Kidney epithelial cell (primary cell): Measurements from ENCODE around the gene APOBEC3F. TPM values are rescaled to one million over a fixed set of nuclear protein-coding genes. Genes with fewer than 3 reads are reported as not detected.
"Not testable (repeated sequence)": the region's sequence is repeated elsewhere in the genome, so short reads cannot be mapped to it uniquely, and the experiment has no call there.

Source experiments
- DNase-seq: peaks from one replicate; pipeline ENCODE4 v3.0.0-alpha.2; 2010; ENCODE audit warnings: low read depth
- H3K27me3 ChIP-seq: 2 replicates; pipeline ENCODE4 v1.6.0; 2011; ENCODE audit warnings: low read length; ENCODE audit not compliant: control insufficient read depth, insufficient read depth
- H3K36me3 ChIP-seq: 2 replicates; pipeline ENCODE4 v1.5.1; 2011; ENCODE audit warnings: low read length; ENCODE audit not compliant: control insufficient read depth, insufficient read depth
- H3K4me3 ChIP-seq: 2 replicates; pipeline ENCODE4 v1.5.1; 2011; ENCODE audit warnings: low read depth, mild to moderate bottlenecking, control low read depth, low read length
- total RNA-seq: library from RNA; depleted of rRNA; stranded (reverse); fragments of >200 nt; gene quantifications from 2 replicates; pipeline ENCODE4 v1.2.3, GENCODE V29; 2015
- TF ChIP-seq, protein P1 (sequence below): IDR thresholded peaks from 2 replicates; pipeline ENCODE4 v1.5.1; 2011; ENCODE audit warnings: mild to moderate bottlenecking, moderate library complexity, low read length, control low read depth, inconsistent platforms; ENCODE audit not compliant: insufficient read depth, poor library complexity, severe bottlenecking

The APOBEC3F gene
- total RNA-seq, 1 donor from 2014 or later, result 7.5 TPM

DNA sequence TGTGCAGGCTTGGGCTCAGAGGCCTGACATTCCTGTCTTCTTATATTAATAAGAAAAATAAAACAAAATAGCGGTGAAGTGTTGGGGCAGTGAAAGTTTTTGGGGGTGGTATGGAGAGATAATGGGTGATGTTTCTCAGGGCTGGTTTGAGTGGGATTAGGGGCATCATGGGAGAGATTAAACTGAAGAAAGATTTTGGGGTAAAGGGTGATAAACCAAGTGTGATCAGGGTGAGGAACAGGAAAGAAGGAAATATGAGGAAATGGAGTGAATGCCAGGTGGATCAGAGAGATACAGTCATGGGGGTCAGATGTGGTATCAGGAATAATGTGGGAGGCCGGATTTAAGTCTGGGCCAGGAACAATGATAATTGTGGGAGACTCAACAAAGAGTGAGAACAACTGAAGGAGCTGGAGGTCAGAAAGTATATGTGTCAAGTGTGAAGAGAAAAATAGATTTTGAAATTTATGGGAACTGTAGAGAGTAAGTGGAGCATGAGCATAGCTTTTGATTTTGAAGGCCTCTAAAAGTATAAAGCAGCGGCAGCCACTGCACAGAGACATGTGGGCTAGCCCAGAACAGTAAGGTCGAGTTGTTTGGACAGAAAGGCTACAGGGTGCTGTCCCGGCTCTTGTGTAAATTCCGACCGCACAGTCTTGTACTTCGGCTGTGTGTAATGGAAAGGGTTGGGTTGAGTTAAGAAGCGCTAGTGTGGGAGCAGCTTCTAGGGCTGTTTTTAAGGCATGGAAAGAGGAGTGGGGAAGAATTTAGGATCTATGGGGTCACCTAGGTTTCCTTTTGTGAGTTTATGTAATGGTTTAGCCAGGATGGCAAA lies 26.0 kb downstream of the APOBEC3F start:
- not testable (repeated sequence) for H3K36me3 ChIP-seq, H3K27me3 ChIP-seq, H3K4me3 ChIP-seq, DNase-seq

DNA sequence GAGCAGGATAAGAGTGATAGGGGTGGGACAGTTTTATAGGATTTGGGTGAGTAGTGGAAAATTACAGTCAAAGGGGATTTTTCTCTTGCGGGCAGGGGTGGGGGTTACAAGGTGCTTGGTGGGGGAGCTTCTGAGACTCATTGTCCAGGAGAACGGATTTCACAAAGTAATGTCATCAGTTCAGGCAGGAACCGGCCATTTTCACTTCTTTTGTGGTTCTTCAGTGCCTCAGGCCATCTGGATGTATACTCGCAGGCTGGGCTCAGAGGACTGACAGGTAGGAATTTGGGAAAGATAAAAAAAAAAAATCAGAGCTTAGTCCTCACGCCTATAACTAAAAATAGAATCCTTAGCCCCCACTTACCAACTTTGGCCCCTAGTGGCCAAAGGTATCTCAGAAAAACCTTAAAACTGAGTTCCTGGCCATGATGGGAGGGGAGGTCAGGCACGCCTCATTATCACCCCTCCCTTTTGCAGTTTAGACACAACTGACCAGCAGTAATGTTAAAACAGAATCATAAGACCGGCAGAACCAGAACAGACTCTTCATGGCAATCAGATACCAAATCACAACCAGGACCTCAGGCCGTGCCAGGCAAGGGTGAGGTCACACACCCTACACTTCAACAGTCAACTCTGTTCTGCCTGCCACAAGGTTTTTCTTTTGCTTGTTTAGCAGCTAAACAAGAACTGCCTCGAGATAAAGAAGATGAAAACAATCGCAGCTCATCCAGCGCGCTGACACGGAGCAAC lies 27.5 kb downstream of the APOBEC3F start:
- no peaks in the 10 kb centered on the region for H3K36me3 ChIP-seq
- H3K27me3 ChIP-seq, result no peaks in the 10 kb centered on the region
- no peak for DNase-seq
- TF ChIP-seq, protein P1, sequence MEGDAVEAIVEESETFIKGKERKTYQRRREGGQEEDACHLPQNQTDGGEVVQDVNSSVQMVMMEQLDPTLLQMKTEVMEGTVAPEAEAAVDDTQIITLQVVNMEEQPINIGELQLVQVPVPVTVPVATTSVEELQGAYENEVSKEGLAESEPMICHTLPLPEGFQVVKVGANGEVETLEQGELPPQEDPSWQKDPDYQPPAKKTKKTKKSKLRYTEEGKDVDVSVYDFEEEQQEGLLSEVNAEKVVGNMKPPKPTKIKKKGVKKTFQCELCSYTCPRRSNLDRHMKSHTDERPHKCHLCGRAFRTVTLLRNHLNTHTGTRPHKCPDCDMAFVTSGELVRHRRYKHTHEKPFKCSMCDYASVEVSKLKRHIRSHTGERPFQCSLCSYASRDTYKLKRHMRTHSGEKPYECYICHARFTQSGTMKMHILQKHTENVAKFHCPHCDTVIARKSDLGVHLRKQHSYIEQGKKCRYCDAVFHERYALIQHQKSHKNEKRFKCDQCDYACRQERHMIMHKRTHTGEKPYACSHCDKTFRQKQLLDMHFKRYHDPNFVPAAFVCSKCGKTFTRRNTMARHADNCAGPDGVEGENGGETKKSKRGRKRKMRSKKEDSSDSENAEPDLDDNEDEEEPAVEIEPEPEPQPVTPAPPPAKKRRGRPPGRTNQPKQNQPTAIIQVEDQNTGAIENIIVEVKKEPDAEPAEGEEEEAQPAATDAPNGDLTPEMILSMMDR, result no peak
- no peak overlapping the region for H3K4me3 ChIP-seq

GRCh38 chr22:39070186-39070585 lies 29.5 kb downstream of the APOBEC3F start:
- DNase-seq, result no peak
- no peak overlapping the region for H3K4me3 ChIP-seq
- no peaks in the 10 kb centered on the region for H3K27me3 ChIP-seq
- H3K36me3 ChIP-seq, result no peaks in the 10 kb centered on the region
- TF ChIP-seq, protein P1, result no peak

- DNase-seq, H3K27me3 ChIP-seq, H3K4me3 ChIP-seq, H3K36me3 ChIP-seq: not testable (repeated sequence)
Observed at GRCh38 chr22:39072581-39072981, 31.9 kb downstream of the APOBEC3F start.

GRCh38 chr22:39073981-39074380 lies 33.3 kb downstream of the APOBEC3F start:
- TF ChIP-seq, protein P1, result no peak
- no peaks in the 10 kb centered on the region for H3K27me3 ChIP-seq
- H3K4me3 ChIP-seq, result no peak overlapping the region
- H3K36me3 ChIP-seq, result no peaks in the 10 kb centered on the region
- no peak for DNase-seq

- not testable (repeated sequence) for H3K4me3 ChIP-seq, DNase-seq, H3K27me3 ChIP-seq
Observed at GRCh38 chr22:39076155-39077025, 35.7 kb downstream of the APOBEC3F start.

GRCh38 chr22:39077026-39077840 lies 36.6 kb downstream of the APOBEC3F start, which contains the start of gene APOBEC3G:
Gene APOBEC3G (plus strand): TSS chr22:39077275. CDS start chr22:39077362, 87 bp downstream.
- H3K36me3 ChIP-seq, H3K27me3 ChIP-seq, DNase-seq: not testable (repeated sequence)
- H3K4me3 ChIP-seq, result peak within 1 kb of the TSS; percentile 22

More at GRCh38 chr22:39076155-39077025, 35.7 kb downstream of the APOBEC3F start:
- not testable (repeated sequence) for H3K36me3 ChIP-seq

- H3K4me3 ChIP-seq, H3K36me3 ChIP-seq, H3K27me3 ChIP-seq, DNase-seq: not testable (repeated sequence)
Observed at GRCh38 chr22:39077912-39078311, 37.2 kb downstream of the APOBEC3F start.
